ENCODE data around the gene TMED5. TPM values are rescaled to one million over a fixed set of nuclear protein-coding genes. Genes with fewer than 3 reads are reported as not detected.

The TMED5 gene
- total RNA-seq, 1 experiment from 2014 or later, result 32.6 TPM

DNA sequence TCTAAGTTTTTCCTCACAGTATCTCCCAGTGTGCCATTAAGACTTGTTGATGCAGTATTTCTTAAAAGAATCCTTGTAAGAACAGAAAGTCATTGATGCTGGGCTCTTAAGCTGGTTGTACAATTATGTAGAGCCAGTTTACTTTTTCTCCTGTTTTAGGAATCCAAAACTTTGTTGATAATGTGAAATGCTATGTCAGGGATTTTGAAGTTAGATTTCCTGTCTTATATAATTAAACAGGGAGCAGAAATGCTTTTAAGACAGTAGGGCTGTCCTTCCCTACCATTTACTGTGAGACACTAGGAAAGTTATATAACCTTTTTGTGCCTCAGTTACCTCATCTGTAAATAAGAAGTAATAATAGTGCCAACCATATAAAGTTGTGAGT, 26.3 kb upstream of the TMED5 start:
- intact Hi-C loops (cut with micrococcal nuclease), result no loop called here
- Histone ChIP-seq H3K4me2 (ENCODE audit: low read length) (no peak overlapping the region), H3K36me3 (ENCODE audit: control insufficient read depth in 1 of 2, insufficient read depth in 2 of 2, low read length in 2 of 2) (peaks cover 13 to 20% of the 10 kb centered on the region in 2 experiments), H4K20me1 (ENCODE audit: insufficient read depth) (no peaks in the 10 kb centered on the region), H3K4me1 (ENCODE audit: control insufficient read depth in 1 of 2, insufficient read depth in 2 of 2, low read length in 2 of 2) (no peaks in the 10 kb centered on the region), H3K4me3 (replicated peaks in 1 of 2; ENCODE audit: low read depth in 1 of 2, low read length in 2 of 2) (no peak overlapping the region), H3K9ac (ENCODE audit: low read length) (no peak overlapping the region), H3K9me3 (ENCODE audit: control insufficient read depth in 1 of 2, insufficient read depth in 1 of 2, low read depth in 1 of 2, low read length in 2 of 2) (no peaks in the 10 kb centered on the region), H3K79me2 (ENCODE audit: insufficient read depth, low read length) (no peaks in the 10 kb centered on the region), H3K27me3 (ENCODE audit: insufficient read depth, low read length) (no peaks in the 10 kb centered on the region), H3K9me2 (ENCODE audit: insufficient read depth) (no peaks in the 10 kb centered on the region), H3K27ac (ENCODE audit: low read depth, low read length) (no peak overlapping the region), H2AFZ (ENCODE audit: low read depth, low read length, poor library complexity, severe bottlenecking) (no peak overlapping the region)
- ChIA-PET POLR2A (no interaction called here), CTCF (no interaction called here), RAD21 (ENCODE audit: low non-redundant PET in 1 of 2, low total read pairs in 2 of 2, uncharacterized antibody in 2 of 2, unreplicated experiment in 2 of 2) (no interaction called here)
- no TSS peak for BruUV-seq (replicated peaks)
- no peak for TF ChIP-seq SIN3A (IDR thresholded peaks at IDR 0.05; ENCODE audit: low read depth)
- no peak for TF ChIP-seq ELF1 (IDR thresholded peaks at IDR 0.05; ENCODE audit: borderline replicate concordance, low read depth)
- ATAC-seq (no peak), DNase-seq (ENCODE audit: low read depth, low spot score) (no peak)

DNA sequence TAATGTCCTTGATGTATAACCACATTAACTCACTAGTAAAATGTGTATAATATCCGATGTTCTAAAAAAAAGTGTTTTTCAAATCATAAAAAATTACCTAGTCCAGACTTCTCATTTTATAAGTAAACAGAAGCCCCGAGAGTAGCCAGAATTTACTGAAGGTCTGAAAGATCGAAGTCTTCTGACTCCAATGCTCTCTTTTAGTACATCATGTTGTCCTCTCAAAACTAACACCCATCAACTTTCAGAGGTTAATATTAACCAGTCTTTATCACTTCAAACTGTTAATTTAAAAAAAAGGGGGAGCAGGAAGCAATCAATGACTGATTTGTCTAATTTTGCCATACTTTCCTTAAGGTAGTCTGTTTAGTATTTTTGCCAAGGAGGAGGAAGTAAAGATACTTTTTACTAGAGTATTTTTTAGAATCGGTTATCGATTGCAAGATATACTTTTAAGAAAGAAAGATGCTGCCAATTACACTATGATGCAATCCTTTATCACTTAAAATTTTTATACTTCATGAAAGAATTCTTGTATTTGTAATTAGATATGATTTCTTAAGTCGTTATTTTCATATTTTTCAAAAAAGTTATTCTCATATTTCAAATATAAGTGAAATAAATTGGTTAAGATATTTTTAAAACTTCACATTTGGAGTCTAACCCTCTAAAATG, 25.8 kb upstream of the TMED5 start:
- CTCF ChIA-PET, result no interaction called here
- Histone ChIP-seq H3K27me3 (ENCODE audit: insufficient read depth, low read length) (no peaks in the 10 kb centered on the region), H3K27ac (ENCODE audit: low read depth, low read length) (no peak overlapping the region), H3K9ac (ENCODE audit: low read length) (no peak overlapping the region), H3K4me2 (ENCODE audit: low read length) (no peak overlapping the region), H3K9me3 (ENCODE audit: control insufficient read depth in 1 of 2, insufficient read depth in 1 of 2, low read depth in 1 of 2, low read length in 2 of 2) (no peaks in the 10 kb centered on the region), H3K4me3 (replicated peaks in 1 of 2; ENCODE audit: low read depth in 1 of 2, low read length in 2 of 2) (no peak overlapping the region), H4K20me1 (ENCODE audit: insufficient read depth) (no peaks in the 10 kb centered on the region), H3K36me3 (ENCODE audit: control insufficient read depth in 1 of 2, insufficient read depth in 2 of 2, low read length in 2 of 2) (peaks cover 13 to 20% of the 10 kb centered on the region in 2 experiments), H3K79me2 (ENCODE audit: insufficient read depth, low read length) (no peaks in the 10 kb centered on the region), H3K9me2 (ENCODE audit: insufficient read depth) (no peaks in the 10 kb centered on the region), H2AFZ (ENCODE audit: low read depth, low read length, poor library complexity, severe bottlenecking) (no peak overlapping the region), H3K4me1 (ENCODE audit: control insufficient read depth in 1 of 2, insufficient read depth in 2 of 2, low read length in 2 of 2) (no peaks in the 10 kb centered on the region)
- no peak for ATAC-seq
- DNase-seq (ENCODE audit: low read depth, low spot score), result no peak
- TF ChIP-seq SP1 (IDR thresholded peaks at IDR 0.05; ENCODE audit: low read depth) (no peak), ZFX (IDR thresholded peaks at IDR 0.05) (no peak), ELF1 (IDR thresholded peaks at IDR 0.05; ENCODE audit: borderline replicate concordance, low read depth) (no peak), EGR1 (IDR thresholded peaks at IDR 0.05; ENCODE audit: low read depth) (no peak)
- TF ChIP-seq, protein P1, sequence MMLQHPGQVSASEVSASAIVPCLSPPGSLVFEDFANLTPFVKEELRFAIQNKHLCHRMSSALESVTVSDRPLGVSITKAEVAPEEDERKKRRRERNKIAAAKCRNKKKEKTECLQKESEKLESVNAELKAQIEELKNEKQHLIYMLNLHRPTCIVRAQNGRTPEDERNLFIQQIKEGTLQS (IDR thresholded peaks at IDR 0.05), result no peak
- TF ChIP-seq, protein P2, sequence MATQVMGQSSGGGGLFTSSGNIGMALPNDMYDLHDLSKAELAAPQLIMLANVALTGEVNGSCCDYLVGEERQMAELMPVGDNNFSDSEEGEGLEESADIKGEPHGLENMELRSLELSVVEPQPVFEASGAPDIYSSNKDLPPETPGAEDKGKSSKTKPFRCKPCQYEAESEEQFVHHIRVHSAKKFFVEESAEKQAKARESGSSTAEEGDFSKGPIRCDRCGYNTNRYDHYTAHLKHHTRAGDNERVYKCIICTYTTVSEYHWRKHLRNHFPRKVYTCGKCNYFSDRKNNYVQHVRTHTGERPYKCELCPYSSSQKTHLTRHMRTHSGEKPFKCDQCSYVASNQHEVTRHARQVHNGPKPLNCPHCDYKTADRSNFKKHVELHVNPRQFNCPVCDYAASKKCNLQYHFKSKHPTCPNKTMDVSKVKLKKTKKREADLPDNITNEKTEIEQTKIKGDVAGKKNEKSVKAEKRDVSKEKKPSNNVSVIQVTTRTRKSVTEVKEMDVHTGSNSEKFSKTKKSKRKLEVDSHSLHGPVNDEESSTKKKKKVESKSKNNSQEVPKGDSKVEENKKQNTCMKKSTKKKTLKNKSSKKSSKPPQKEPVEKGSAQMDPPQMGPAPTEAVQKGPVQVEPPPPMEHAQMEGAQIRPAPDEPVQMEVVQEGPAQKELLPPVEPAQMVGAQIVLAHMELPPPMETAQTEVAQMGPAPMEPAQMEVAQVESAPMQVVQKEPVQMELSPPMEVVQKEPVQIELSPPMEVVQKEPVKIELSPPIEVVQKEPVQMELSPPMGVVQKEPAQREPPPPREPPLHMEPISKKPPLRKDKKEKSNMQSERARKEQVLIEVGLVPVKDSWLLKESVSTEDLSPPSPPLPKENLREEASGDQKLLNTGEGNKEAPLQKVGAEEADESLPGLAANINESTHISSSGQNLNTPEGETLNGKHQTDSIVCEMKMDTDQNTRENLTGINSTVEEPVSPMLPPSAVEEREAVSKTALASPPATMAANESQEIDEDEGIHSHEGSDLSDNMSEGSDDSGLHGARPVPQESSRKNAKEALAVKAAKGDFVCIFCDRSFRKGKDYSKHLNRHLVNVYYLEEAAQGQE (IDR thresholded peaks at IDR 0.05; ENCODE audit: low read depth), result no peak
- BruUV-seq (replicated peaks), result no TSS peak
- POLR2A ChIA-PET, result no interaction called here
- intact Hi-C loops (cut with micrococcal nuclease), result no loop called here
- RAD21 ChIA-PET (ENCODE audit: low non-redundant PET in 1 of 2, low total read pairs in 2 of 2, uncharacterized antibody in 2 of 2, unreplicated experiment in 2 of 2), result no interaction called here

All from HCT116 (cell line).